Endothelial cell of umbilical vein (primary cell): ENCODE measurements around the gene LRRC8C.

Experiments used
- CTCF ChIP-seq, 2 donors: IDR thresholded peaks; 1 replicate in 1 of 2; 2 replicates in 1 of 2; pipeline ENCODE4 v1.5.1; 2011; ENCODE audit warnings: low read length in 2 of 2, mild to moderate bottlenecking in 2 of 2, moderate library complexity in 2 of 2, control low read depth in 1 of 2, inconsistent platforms in 1 of 2, low read depth in 1 of 2; ENCODE audit not compliant: insufficient read depth in 1 of 2; ENCODE audit errors: extremely low read depth in 1 of 2
- EZH2 ChIP-seq: IDR thresholded peaks from 2 replicates; pipeline ENCODE4 v1.6.1; 2012; ENCODE audit warnings: borderline replicate concordance, low read depth, mild to moderate bottlenecking, moderate library complexity, low read length, inconsistent platforms; ENCODE audit not compliant: severe bottlenecking
- FOS ChIP-seq: IDR thresholded peaks from 2 replicates; pipeline ENCODE4 v1.6.1; 2011; ENCODE audit warnings: mild to moderate bottlenecking, low read length, moderate library complexity, borderline replicate concordance; ENCODE audit not compliant: insufficient read depth
- JUN ChIP-seq: IDR thresholded peaks from 2 replicates; pipeline ENCODE4 v1.6.1; 2011; ENCODE audit warnings: borderline replicate concordance, low read depth; ENCODE audit not compliant: insufficient read length, insufficient read depth
- MAX ChIP-seq: IDR thresholded peaks from 2 replicates; pipeline ENCODE4 v1.6.1; 2011; ENCODE audit not compliant: insufficient read depth, insufficient read length
- MYC ChIP-seq: IDR thresholded peaks from one replicate; pipeline ENCODE4 v1.6.1; 2011; ENCODE audit warnings: mild to moderate bottlenecking, low read depth, low read length
- POLR2A ChIP-seq: IDR thresholded peaks from 2 replicates; pipeline ENCODE4 v1.6.1; 2012; ENCODE audit warnings: low read depth, mild to moderate bottlenecking, control low read depth, low read length
- POLR2AphosphoS5 ChIP-seq: IDR thresholded peaks from 2 replicates; pipeline ENCODE4 v1.6.1; 2012; ENCODE audit warnings: low read depth, mild to moderate bottlenecking, control low read depth, low read length, moderate library complexity; ENCODE audit not compliant: insufficient read depth

- TF ChIP-seq CTCF (IDR thresholded peaks at IDR 0.05; ENCODE audit: extremely low read depth in 1 of 2, insufficient read depth in 1 of 2, low read depth in 1 of 2, low read length in 2 of 2), result no peak
- no peak for TF ChIP-seq JUN
- TF ChIP-seq POLR2A, result no peak
- no peak for TF ChIP-seq EZH2
- TF ChIP-seq FOS, result no peak
- TF ChIP-seq MAX, result no peak
- no peak for TF ChIP-seq POLR2AphosphoS5
- TF ChIP-seq MYC, result no peak
These were observed 106.9 kb downstream of the LRRC8C start for GRCh38 chr1:89739844-89740216.
